NB4 (cell line): ENCODE results near the gene CA9.

ENCODE experiments used
- CTCF ChIP-seq: IDR thresholded peaks from one replicate; pipeline ENCODE4 v1.5.1; 2012; ENCODE audit warnings: low read depth, low read length
- MYC ChIP-seq: IDR thresholded peaks from 2 replicates; pipeline ENCODE4 v1.6.1; 2011; ENCODE audit warnings: low read depth, low read length

GRCh38 chr9:35691334-35691650, 17.6 kb downstream of the CA9 start:
- TF ChIP-seq CTCF (no peak), MYC (no peak)
